HepG2 (cell line): Measurements from ENCODE around the gene SF3A2. TPM values are rescaled to one million over a fixed set of nuclear protein-coding genes. Genes with fewer than 3 reads are reported as not detected.
A peak's percentile ranks its signal among the peaks of the same experiment; 100 is the strongest.

ENCODE experiments used
- ATRX ChIP-seq: sonication (generic); formaldehyde crosslinking; IDR thresholded peaks from 2 replicates; pipeline ENCODE4 v1.4.0; 2020; ENCODE audit warnings: missing genetic modification reagents, borderline replicate concordance
- DPF2 ChIP-seq: sonication (generic); formaldehyde crosslinking; IDR thresholded peaks from 2 replicates; pipeline ENCODE4 v1.4.0; 2020; ENCODE audit warnings: mild to moderate bottlenecking, low read depth, missing genetic modification reagents, borderline replicate concordance
- FOXA1 ChIP-seq, 2 experiments: fragments of 450-650 bp in 1 of 2; sonication (generic) in 1 of 2; formaldehyde crosslinking in 1 of 2; IDR thresholded peaks; 2 replicates each; pipeline versions ENCODE4 v1.4.0 to v1.6.1; 2016 to 2020; ENCODE audit warnings: missing genetic modification reagents in 1 of 2
- HOXA5 ChIP-seq: sonication (generic); formaldehyde crosslinking; IDR thresholded peaks from 2 replicates; pipeline ENCODE4 v1.4.0; 2020; ENCODE audit warnings: missing genetic modification reagents
- IKZF5 ChIP-seq: IDR thresholded peaks from 2 replicates; pipeline ENCODE4 v1.6.1; 2018; ENCODE audit warnings: missing genetic modification reagents, mild to moderate bottlenecking, missing compliant biosample characterization
- KDM2A ChIP-seq: sonication (generic); formaldehyde crosslinking; IDR thresholded peaks from 2 replicates; pipeline ENCODE4 v1.4.0; 2020; ENCODE audit warnings: low read depth, missing genetic modification reagents, borderline replicate concordance
- MAZ ChIP-seq, 2 experiments: sonication (generic) in 1 of 2; formaldehyde crosslinking in 1 of 2; IDR thresholded peaks; 2 replicates each; pipeline versions ENCODE4 v1.5.0 to v1.6.1; 2012 to 2020; ENCODE audit warnings: low read depth in 2 of 2, mild to moderate bottlenecking in 2 of 2, borderline replicate concordance in 1 of 2, improper control_type of control experiment in 1 of 2, low read length in 1 of 2, missing genetic modification reagents in 1 of 2, moderate library complexity in 1 of 2
- NRL ChIP-seq: sonication (generic); formaldehyde crosslinking; IDR thresholded peaks from 2 replicates; pipeline ENCODE4 v1.5.0; 2020; ENCODE audit warnings: missing genetic modification reagents, mild to moderate bottlenecking, moderate library complexity, borderline replicate concordance
- ONECUT2 ChIP-seq: sonication (generic); formaldehyde crosslinking; IDR thresholded peaks from 2 replicates; pipeline ENCODE4 v1.4.0; 2020; ENCODE audit warnings: missing genetic modification reagents
- PAX8 ChIP-seq: sonication (generic); formaldehyde crosslinking; IDR thresholded peaks from 2 replicates; pipeline ENCODE4 v1.8.0; 2022; ENCODE audit warnings: mild to moderate bottlenecking, missing genetic modification reagents, borderline replicate concordance
- PHF5A ChIP-seq: IDR thresholded peaks from one replicate; pipeline ENCODE4 v1.6.1; 2018; ENCODE audit warnings: low read depth, missing genetic modification reagents; ENCODE audit not compliant: unreplicated experiment
- RBM39 ChIP-seq: fragments of 200-400 bp; formaldehyde crosslinking; IDR thresholded peaks from one replicate; pipeline ENCODE4 v1.6.1; 2018; ENCODE audit warnings: antibody characterized with exemption, mild to moderate bottlenecking, low read depth, low read length; ENCODE audit not compliant: poor library complexity, severe bottlenecking
- RFX1 ChIP-seq: fragments of 450-650 bp; IDR thresholded peaks from 2 replicates; pipeline ENCODE4 v1.6.1; 2017
- SNRNP70 ChIP-seq: fragments of 200-400 bp; formaldehyde crosslinking; IDR thresholded peaks from 2 replicates; pipeline ENCODE4 v1.6.1; 2017; ENCODE audit warnings: mild to moderate bottlenecking, low read depth, low read length, moderate library complexity
- TFDP2 ChIP-seq: sonication (generic); formaldehyde crosslinking; IDR thresholded peaks from 2 replicates; pipeline ENCODE4 v1.4.0; 2020; ENCODE audit warnings: missing genetic modification reagents
- ZBTB10 ChIP-seq: sonication (generic); formaldehyde crosslinking; IDR thresholded peaks from 2 replicates; pipeline ENCODE4 v1.4.0; 2020; ENCODE audit warnings: missing genetic modification reagents, borderline replicate concordance
- ZFP90 ChIP-seq: sonication (generic); formaldehyde crosslinking; IDR thresholded peaks from 2 replicates; pipeline ENCODE4 v1.8.0; 2022; ENCODE audit warnings: missing genetic modification reagents, mild to moderate bottlenecking, inconsistent platforms, borderline replicate concordance
- ZNF180 ChIP-seq: sonication (generic); formaldehyde crosslinking; IDR thresholded peaks from 2 replicates; pipeline ENCODE4 v1.4.0; 2020; ENCODE audit warnings: low read depth, missing genetic modification reagents, borderline replicate concordance
- ZNF639 ChIP-seq: conservative IDR thresholded peaks from 2 replicates; pipeline ENCODE4 v1.6.1; 2018; ENCODE audit warnings: missing genetic modification reagents
- ZNF678 ChIP-seq: sonication (generic); formaldehyde crosslinking; IDR thresholded peaks from 2 replicates; pipeline ENCODE4 v1.4.0; 2020; ENCODE audit warnings: mild to moderate bottlenecking, missing genetic modification reagents
- polyA plus RNA-seq, 8 experiments: library from polyadenylated mRNA; depleted of rRNA in 3 of 8; stranded (reverse) in 7 of 8; unstranded in 1 of 8; fragments of >200 nt; fragmentation: Illumina TruSeq in 4 of 8; extraction: Trizol in 4 of 8; gene quantifications; 2 replicates each; pipeline versions ENCODE4 v1.2.1 to v1.2.3, GENCODE V29; 2011 to 2016; ENCODE audit warnings: low read depth in 4 of 8, missing spikeins in 1 of 8, mixed read lengths in 1 of 8; ENCODE audit not compliant: insufficient read depth in 1 of 8
- total RNA-seq, 5 experiments: library from RNA; depleted of rRNA; stranded (reverse); fragments of >200 nt; fragmentation: Illumina TruSeq; extraction: Trizol; gene quantifications; 2 replicates each; pipeline ENCODE4 v1.2.3, GENCODE V29; 2016; ENCODE audit warnings: low read depth in 1 of 5

Gene SF3A2
- total and polyA plus RNA-seq, 2 of the 13 experiments (the other 11 are each of a cell fraction or from before 2014, with no cell fraction given): 8.6 to 8.8 TPM

- peak; percentile 30 for TF ChIP-seq RBM39
- no peak for TF ChIP-seq ZNF678 (CRISPR knock-in tag)
- no peak for TF ChIP-seq ONECUT2 (CRISPR knock-in tag)
- peak; percentile 72; the same call in 1 of the 2 replicates for TF ChIP-seq HOXA5
- peak; percentile 65; the same call in 1 of the 2 replicates for TF ChIP-seq TFDP2
- TF ChIP-seq FOXA1 (IDR thresholded peaks at IDR 0.05): no peak
- no peak for TF ChIP-seq FOXA1 (CRISPR knock-in tag; IDR thresholded peaks at IDR 0.05)
- peak; percentile 59; the same call in 1 of the 2 replicates for TF ChIP-seq NRL (CRISPR knock-in tag)
- 0 out of 2 replicates have a peak, but pooled peaks have one; percentile 25 for TF ChIP-seq IKZF5 (CRISPR knock-in tag)
- no peak for TF ChIP-seq PHF5A (CRISPR knock-in tag)
- no peak; the same call in 1 of the 2 replicates for TF ChIP-seq ZNF180 (CRISPR knock-in tag)
- TF ChIP-seq MAZ (IDR thresholded peaks at IDR 0.05; ENCODE audit: borderline replicate concordance, low read depth, low read length): 0 out of 2 replicates have a peak, but pooled peaks have one; percentile 44
- TF ChIP-seq MAZ (CRISPR knock-in tag; IDR thresholded peaks at IDR 0.05; ENCODE audit: low read depth): peak; percentile 80; the same call in 1 of the 2 replicates
- no peak for TF ChIP-seq PAX8 (CRISPR knock-in tag)
- TF ChIP-seq DPF2: 0 out of 2 replicates have a peak, but pooled peaks have one; percentile 19
- no peak for TF ChIP-seq ATRX (CRISPR knock-in tag)
- peak; percentile 63; the same call in 1 of the 2 replicates for TF ChIP-seq ZBTB10 (CRISPR knock-in tag)
- no peak for TF ChIP-seq RFX1
- no peak for TF ChIP-seq ZNF639
- TF ChIP-seq SNRNP70: no peak
- peak; percentile 91 for TF ChIP-seq ZFP90 (CRISPR knock-in tag)
- TF ChIP-seq KDM2A (CRISPR knock-in tag): peak; percentile 61; the same call in 1 of the 2 replicates
Observed at GRCh38 chr19:2253106-2254063, 16.8 kb downstream of the SF3A2 start (continued).
